Activated naive CD4-positive, alpha-beta T cell treated with anti-CD3 and anti-CD28 coated beads for 36 hours (primary cell): Measurements from ENCODE around the gene REPS2. TPM values are rescaled to one million over a fixed set of nuclear protein-coding genes. Genes with fewer than 3 reads are reported as not detected.

Experiments used
- CTCF ChIA-PET: fragments of 350-600 bp; sonication (Branson Sonifier 250); formaldehyde crosslinking; loops from one replicate; lab custom pipeline; 2021; ENCODE audit warnings: antibody characterized with exemption; lab: Charles Lee
- DNase-seq: peaks from one replicate; pipeline ENCODE4 v3.0.0-alpha.2; 2020
- H3K27ac Mint-ChIP-seq: one replicate; pipeline ENCODE4 v1.8.0; 2021; ENCODE audit warnings: mild to moderate bottlenecking, mixed read lengths
- H3K27me3 Mint-ChIP-seq: one replicate; pipeline ENCODE4 v1.8.0; 2021; ENCODE audit warnings: low read depth, mixed read lengths
- H3K36me3 Mint-ChIP-seq: one replicate; pipeline ENCODE4 v1.8.0; 2021; ENCODE audit warnings: low read depth, mixed read lengths
- H3K4me1 Mint-ChIP-seq: one replicate; pipeline ENCODE4 v1.8.0; 2021; ENCODE audit warnings: low read depth, mixed read lengths
- H3K4me3 Mint-ChIP-seq: one replicate; pipeline ENCODE4 v1.8.0; 2021; ENCODE audit warnings: mild to moderate bottlenecking, moderate library complexity, mixed read lengths
- H3K9me3 Mint-ChIP-seq: one replicate; pipeline ENCODE4 v1.8.0; 2021; ENCODE audit warnings: mixed read lengths
- intact Hi-C: fragments of 100-400 bp; cut with micrococcal nuclease; formaldehyde crosslinking; loops from one replicate; pipeline ENCODE4 v1.15.1; 2023
- total RNA-seq, 2 experiments: library from RNA; stranded (reverse); gene quantifications; one replicate each; pipeline ENCODE4 v1.2.3, GENCODE V29; 2021

REPS2 gene
- total RNA-seq, 2 experiments from 2014 or later: not detected

DNA sequence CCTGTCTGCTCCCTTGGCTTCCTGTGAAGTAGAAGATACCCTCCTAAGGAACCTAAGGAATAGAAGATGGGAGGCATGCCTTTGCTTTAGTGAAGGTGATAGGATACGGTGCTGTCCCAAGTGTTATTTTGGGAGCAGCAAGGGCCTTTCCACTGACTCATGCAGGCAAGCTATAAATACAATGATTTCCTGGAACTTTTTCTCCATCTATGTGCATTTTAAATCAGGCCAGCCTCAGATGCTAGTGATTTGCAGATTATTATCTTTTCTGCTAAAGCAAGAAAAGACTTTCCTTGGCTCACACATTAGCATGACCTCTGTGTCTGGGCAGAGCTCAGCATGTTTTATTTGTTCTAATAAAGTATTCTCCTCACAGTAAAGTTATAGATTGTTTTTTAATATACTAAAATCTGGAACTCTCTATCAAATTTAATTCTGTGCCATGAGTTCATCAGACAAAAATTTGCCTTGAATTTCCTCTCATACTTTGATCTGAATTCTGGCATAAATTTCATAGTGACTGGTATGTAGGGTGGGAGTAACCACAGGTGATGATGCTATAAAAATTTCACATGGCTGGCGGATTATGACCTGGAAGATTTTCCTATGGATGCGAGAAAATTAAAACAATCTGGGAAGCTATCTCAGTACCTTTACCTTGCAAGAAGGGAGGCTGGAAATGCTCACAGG, 131.7 kb downstream of the REPS2 start:
- Mint-ChIP-seq H3K36me3 (no peaks in the 10 kb centered on the region), H3K4me1 (peaks cover 1% of the 10 kb centered on the region), H3K4me3 (no peak overlapping the region), H3K27ac (no peak overlapping the region), H3K9me3 (no peaks in the 10 kb centered on the region), H3K27me3 (no peaks in the 10 kb centered on the region)
- intact Hi-C loops: no loop called here
- DNase-seq: no peak
- CTCF ChIA-PET: no interaction called here

DNA sequence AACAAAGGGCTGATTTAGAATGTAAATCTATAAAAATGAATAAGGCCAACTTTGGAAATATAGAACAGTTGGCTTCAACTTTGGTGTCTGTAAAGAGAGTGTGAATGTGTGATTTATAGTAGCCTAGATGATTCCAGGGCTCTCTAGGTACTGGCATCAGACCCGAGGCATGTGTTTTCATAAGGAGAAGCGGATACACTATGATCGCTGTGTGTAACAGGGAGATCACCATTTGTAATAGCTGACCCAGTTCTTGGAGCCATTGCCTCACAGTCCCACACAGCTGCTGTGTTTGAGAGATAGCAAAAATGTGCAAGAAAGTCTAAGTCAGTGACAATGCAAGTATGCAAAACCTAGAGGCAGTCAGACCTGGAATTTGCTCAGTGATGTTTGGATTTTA, 135.1 kb downstream of the REPS2 start:
- intact Hi-C loops: no loop called here
- CTCF ChIA-PET: interaction anchor here (0.6 to 1.2 kb wide), 3 partner anchors 11 to 198 kb away, joined by 4 read pairs; no protein-coding TSS in a partner anchor
- Mint-ChIP-seq H3K4me3 (no peak overlapping the region), H3K4me1 (no peaks in the 10 kb centered on the region), H3K27me3 (no peaks in the 10 kb centered on the region), H3K9me3 (no peaks in the 10 kb centered on the region), H3K36me3 (no peaks in the 10 kb centered on the region), H3K27ac (no peak overlapping the region)
- DNase-seq: no peak

DNA sequence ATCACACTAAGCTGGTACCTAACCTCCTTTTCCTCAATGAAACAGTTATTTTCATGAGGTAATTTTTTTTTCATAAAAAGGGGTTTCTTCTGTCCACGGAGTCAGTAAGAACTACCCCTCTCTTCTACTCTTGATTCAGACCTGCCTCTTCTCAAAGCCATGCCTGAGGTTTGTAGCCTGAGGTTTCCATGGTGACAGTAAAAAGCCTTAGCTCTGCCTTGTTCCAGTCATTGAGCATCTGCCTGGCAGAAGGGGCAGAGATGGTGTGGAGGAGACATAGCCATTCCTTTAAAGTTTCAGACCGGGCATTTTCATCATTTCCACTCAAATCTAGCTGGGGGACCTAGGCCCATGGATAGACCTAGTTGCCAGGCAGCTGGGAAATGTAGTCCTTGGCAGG, 135.5 kb downstream of the REPS2 start:
- Mint-ChIP-seq H3K4me3 (no peak overlapping the region), H3K27ac (no peak overlapping the region), H3K4me1 (no peaks in the 10 kb centered on the region), H3K27me3 (no peaks in the 10 kb centered on the region), H3K9me3 (no peaks in the 10 kb centered on the region), H3K36me3 (no peaks in the 10 kb centered on the region)
- intact Hi-C loops: no loop called here
- DNase-seq: no peak
- CTCF ChIA-PET: interaction anchor here (0.6 to 1.2 kb wide), 4 partner anchors 11 to 199 kb away, joined by 4 read pairs; no protein-coding TSS in a partner anchor

DNA sequence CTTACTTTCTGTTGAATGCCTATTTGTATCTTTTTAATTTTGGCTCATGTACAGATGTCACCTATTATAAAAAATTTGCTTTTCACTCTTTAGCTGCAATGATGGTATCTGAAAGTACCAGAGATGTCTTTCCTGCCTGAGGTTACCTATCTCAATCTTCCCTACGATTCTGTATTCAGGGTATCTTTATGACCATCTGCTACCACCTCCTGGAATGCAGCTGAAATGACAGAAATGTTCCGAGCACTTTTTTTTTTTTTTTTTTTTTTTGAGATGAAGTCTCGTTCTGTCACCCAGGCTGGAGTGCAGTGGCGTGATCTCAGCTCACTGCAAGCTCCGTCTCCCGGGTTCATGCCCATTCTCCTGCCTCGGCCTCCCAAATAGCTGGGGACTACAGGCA, 136.4 kb downstream of the REPS2 start:
- CTCF ChIA-PET: interaction anchor here (0.6 to 1.1 kb wide), 3 partner anchors 12 to 61 kb away, joined by 3 to 4 read pairs (median 4); no protein-coding TSS in a partner anchor
- no peak for DNase-seq
- Mint-ChIP-seq H3K36me3 (no peaks in the 10 kb centered on the region), H3K27ac (no peak overlapping the region), H3K4me3 (no peak overlapping the region), H3K4me1 (no peaks in the 10 kb centered on the region), H3K9me3 (no peaks in the 10 kb centered on the region), H3K27me3 (no peaks in the 10 kb centered on the region)
- intact Hi-C loops: no loop called here

DNA sequence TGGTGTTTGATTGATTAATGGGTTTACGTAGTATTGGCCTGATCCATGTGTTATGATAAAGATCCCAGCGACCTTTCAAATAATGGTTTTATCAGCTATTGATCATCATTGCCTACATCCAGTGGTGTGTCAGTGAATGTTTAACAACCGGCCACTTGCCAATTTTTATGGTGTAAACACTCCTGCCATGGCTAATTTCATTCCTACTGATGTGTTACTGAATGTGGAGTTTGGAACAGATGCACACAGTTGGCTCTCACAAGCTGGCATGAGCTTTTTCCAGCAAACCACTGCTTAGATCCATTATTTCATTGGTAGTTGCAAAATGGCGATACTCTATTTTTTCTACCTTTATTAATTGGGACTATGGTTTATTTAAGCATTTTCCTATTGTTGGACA, 139.9 kb downstream of the REPS2 start:
- no peak overlapping the region for H3K27ac Mint-ChIP-seq
- no peaks in the 10 kb centered on the region for H3K4me1 Mint-ChIP-seq
- H3K36me3 Mint-ChIP-seq: no peaks in the 10 kb centered on the region
- no peaks in the 10 kb centered on the region for H3K27me3 Mint-ChIP-seq
- CTCF ChIA-PET: no interaction called here
- no peak overlapping the region for H3K4me3 Mint-ChIP-seq
- H3K9me3 Mint-ChIP-seq: no peaks in the 10 kb centered on the region
- no peak for DNase-seq
- intact Hi-C loops: no loop called here

DNA sequence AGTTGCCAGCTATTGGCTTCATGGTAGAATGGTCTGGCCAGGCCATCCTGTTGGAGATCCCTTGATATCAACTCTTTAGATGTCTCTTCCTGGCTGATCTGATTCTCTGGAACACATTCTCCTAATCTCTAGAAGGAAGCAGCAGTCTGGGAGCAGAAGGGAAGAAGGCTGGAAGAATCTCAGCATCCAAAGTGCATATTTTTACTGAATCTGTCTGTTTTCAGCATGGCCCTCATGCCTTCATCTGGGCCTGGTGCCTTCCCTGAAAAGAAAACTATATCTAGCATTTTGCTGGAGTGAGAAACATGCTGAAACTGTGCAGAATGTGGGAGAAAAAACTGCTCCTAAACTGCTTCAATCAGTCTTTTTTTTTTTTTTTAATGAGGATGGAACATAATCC, 148.7 kb downstream of the REPS2 start:
- no peak for DNase-seq
- H3K27ac Mint-ChIP-seq: no peak overlapping the region
- intact Hi-C loops: no loop called here
- no peaks in the 10 kb centered on the region for H3K9me3 Mint-ChIP-seq
- no peak overlapping the region for H3K4me3 Mint-ChIP-seq
- no peaks in the 10 kb centered on the region for H3K4me1 Mint-ChIP-seq
- CTCF ChIA-PET: no interaction called here
- no peaks in the 10 kb centered on the region for H3K27me3 Mint-ChIP-seq
- no peaks in the 10 kb centered on the region for H3K36me3 Mint-ChIP-seq

DNA sequence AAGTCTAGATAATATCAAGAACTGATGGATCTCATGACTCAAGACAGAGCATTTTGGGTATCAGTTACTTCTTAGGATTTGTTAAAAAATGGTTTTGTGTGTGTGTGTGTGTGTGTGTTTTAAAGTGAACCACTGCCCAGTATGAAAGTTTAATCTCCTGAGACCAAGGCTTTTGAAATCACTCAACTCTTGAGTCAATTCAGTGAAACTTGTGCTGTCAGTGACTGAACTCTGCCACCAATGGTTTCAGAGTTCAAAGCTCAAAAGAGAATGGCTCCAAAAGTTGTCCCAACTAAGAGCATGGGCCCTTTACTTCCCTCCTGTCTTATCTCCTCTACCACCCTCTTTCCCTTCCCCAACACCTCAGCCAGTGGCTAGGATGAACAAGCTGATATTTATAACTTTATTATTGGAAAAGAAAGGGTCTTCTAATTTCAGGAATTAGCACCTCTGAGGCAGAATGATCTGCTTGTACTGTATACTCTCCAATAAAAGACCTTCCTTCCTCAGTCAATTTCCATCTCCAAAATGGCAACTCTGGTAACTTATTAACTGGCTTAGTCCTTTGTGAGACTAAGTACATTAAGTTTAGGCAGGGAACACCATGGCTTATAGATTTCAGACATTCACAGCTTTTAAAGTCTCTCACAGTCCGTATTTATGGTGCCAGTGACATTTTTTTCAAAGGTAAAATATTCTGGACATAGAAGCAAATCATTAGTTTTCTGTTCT, 152.2 kb downstream of the REPS2 start:
- no peak for DNase-seq
- Mint-ChIP-seq H3K27ac (no peak overlapping the region), H3K36me3 (no peaks in the 10 kb centered on the region), H3K27me3 (no peaks in the 10 kb centered on the region), H3K4me3 (no peak overlapping the region), H3K9me3 (no peaks in the 10 kb centered on the region), H3K4me1 (no peaks in the 10 kb centered on the region)
- intact Hi-C loops: no loop called here
- CTCF ChIA-PET: no interaction called here

DNA sequence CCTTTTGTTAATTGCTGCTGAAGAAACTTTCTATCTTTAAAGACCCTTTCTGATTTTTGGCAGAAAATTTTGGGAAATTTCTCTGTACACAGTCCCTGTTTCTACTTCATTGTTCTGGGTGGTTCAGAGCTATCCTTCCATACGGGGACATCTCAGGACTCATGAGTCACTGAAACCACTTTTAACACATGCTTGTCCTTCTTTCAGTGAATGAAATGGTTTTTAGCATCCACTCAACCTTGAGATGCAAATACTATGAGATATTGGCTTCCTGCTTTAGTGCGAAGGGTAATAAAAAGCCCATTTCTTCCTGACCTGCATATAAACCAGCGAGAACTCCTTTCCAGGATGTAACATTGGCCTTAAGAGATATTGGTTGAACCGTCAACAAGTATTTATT, 158.0 kb downstream of the REPS2 start:
- Mint-ChIP-seq H3K27me3 (no peaks in the 10 kb centered on the region), H3K9me3 (no peaks in the 10 kb centered on the region), H3K36me3 (no peaks in the 10 kb centered on the region), H3K4me3 (no peak overlapping the region), H3K27ac (no peak overlapping the region), H3K4me1 (no peaks in the 10 kb centered on the region)
- DNase-seq: no peak
- CTCF ChIA-PET: no interaction called here
- intact Hi-C loops: no loop called here

DNA sequence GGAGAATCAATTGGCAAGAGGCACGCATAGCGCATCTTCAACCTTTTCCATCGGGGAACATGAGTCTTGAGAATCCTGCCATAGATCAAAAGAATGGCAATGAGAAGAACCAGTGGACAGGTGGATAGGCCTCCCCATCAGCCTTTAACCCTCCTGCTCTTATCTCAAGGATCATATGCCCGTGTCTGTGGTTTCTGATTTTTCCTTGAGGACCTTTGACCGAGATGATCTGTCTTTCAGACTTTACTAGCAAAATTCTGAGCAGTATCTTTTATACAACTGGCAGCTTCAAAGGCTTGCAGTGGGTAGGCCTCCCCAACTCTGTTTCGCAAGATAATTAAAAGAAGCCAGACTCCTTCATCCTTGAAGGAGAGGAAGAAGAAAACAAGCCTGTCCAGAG, 174.4 kb downstream of the REPS2 start:
- Mint-ChIP-seq H3K36me3 (no peaks in the 10 kb centered on the region), H3K4me1 (no peaks in the 10 kb centered on the region), H3K27me3 (no peaks in the 10 kb centered on the region), H3K27ac (no peak overlapping the region), H3K9me3 (no peaks in the 10 kb centered on the region), H3K4me3 (no peak overlapping the region)
- intact Hi-C loops: no loop called here
- CTCF ChIA-PET: interaction anchor here (0.6 to 0.7 kb wide), 4 partner anchors 38 to 336 kb away, joined by 3 to 6 read pairs (median 4); no protein-coding TSS in a partner anchor
- DNase-seq: no peak

DNA sequence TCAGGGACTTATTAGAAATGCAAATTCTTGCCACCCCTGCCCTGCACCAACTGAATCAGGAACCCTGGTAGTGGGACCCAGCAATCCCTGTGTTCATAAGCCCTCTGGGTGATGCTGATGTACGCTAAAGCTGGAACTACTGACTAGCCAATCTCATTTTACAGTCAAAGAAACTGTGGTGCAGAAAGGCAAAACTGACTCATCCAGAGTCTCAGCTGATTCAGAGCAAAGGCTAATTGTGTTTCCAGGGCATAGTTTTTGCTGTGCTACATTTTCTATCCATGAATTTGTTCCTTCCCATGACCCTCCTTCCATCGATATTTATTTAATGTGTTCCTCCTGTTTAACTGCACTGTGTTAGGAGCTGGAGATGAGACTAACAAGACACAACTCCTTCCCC, 207.5 kb downstream of the REPS2 start:
- H3K4me3 Mint-ChIP-seq: no peak overlapping the region
- H3K9me3 Mint-ChIP-seq: no peaks in the 10 kb centered on the region
- intact Hi-C loops: no loop called here
- no peak overlapping the region for H3K27ac Mint-ChIP-seq
- H3K4me1 Mint-ChIP-seq: no peaks in the 10 kb centered on the region
- no peaks in the 10 kb centered on the region for H3K27me3 Mint-ChIP-seq
- CTCF ChIA-PET: no interaction called here
- no peak for DNase-seq
- H3K36me3 Mint-ChIP-seq: no peaks in the 10 kb centered on the region

DNA sequence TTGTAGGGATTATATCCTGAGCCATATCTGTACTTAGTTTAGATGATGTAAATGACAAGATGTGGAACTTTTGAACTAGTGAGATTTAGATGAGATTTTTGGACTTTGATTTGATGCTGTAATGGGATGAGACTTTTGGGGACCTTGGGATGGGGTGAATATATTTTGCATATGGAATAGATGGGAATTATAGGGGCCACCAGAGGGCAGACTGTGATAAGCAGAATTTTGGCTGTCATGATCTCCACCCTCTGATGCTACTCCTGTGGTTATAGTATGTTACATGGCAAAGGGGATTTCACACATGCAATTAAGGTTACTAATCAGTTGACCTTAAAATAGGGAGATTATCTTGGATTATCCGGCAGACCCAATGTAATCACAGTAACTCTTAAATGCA, 214.5 kb downstream of the REPS2 start:
- no peaks in the 10 kb centered on the region for H3K4me1 Mint-ChIP-seq
- no peaks in the 10 kb centered on the region for H3K27me3 Mint-ChIP-seq
- CTCF ChIA-PET: no interaction called here
- H3K4me3 Mint-ChIP-seq: no peak overlapping the region
- H3K9me3 Mint-ChIP-seq: peaks cover 14% of the 10 kb centered on the region
- no peak overlapping the region for H3K27ac Mint-ChIP-seq
- no peak for DNase-seq
- intact Hi-C loops: no loop called here
- no peaks in the 10 kb centered on the region for H3K36me3 Mint-ChIP-seq

DNA sequence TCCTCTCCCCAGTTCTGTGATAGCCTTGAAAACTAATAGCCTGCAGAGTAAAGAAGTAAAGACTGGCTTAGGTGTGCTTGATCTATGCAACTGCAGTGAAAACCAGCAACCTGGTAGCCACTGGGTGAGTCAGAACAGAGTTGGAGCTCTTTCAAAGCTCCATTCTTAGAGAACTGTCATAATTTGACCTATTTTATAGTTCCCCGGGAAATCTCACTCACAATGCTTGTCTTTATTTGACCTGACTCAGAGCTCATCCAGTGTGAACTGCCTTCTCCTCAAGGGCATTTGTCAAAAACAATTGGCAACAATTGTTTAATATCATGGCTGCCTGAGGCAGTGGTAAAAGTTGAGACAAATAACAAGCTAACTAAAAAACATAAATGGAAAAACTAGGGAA, 215.5 kb downstream of the REPS2 start:
- Mint-ChIP-seq H3K36me3 (no peaks in the 10 kb centered on the region), H3K4me1 (no peaks in the 10 kb centered on the region), H3K9me3 (peaks cover 14% of the 10 kb centered on the region), H3K4me3 (no peak overlapping the region), H3K27me3 (no peaks in the 10 kb centered on the region), H3K27ac (no peak overlapping the region)
- CTCF ChIA-PET: no interaction called here
- DNase-seq: no peak
- intact Hi-C loops: no loop called here

DNA sequence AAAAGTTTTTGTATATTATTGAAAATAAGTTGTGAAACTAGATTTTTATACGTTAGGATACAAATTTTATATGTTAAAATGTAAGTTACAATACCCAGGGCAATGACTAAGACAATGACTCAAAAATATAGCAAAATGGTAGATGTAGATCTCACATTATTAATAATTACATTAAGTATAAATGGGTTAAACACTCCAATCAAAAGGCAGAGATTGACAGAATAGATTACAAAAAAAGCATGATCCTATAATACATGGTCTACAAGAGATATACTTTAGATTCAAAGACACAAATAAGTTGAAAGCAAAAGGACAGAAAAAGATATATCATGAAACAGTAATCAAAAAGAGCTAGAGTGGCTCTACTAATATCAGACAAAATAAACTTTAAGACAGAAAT, 217.6 kb downstream of the REPS2 start:
- H3K9me3 Mint-ChIP-seq: peaks cover 14% of the 10 kb centered on the region
- intact Hi-C loops: no loop called here
- no peaks in the 10 kb centered on the region for H3K27me3 Mint-ChIP-seq
- no peak for DNase-seq
- no peaks in the 10 kb centered on the region for H3K36me3 Mint-ChIP-seq
- no peaks in the 10 kb centered on the region for H3K4me1 Mint-ChIP-seq
- H3K4me3 Mint-ChIP-seq: no peak overlapping the region
- no peak overlapping the region for H3K27ac Mint-ChIP-seq
- CTCF ChIA-PET: no interaction called here
